GM18909 (cell line): ENCODE data around the gene HNRNPUL1.
A peak's percentile ranks its signal among the peaks of the same experiment; 100 is the strongest.

Experiments used
- ATAC-seq: cut with Tn5 transposase; IDR thresholded peaks from one replicate; pipeline ENCODE4 v1.9.1; 2021; ENCODE audit warnings: mild to moderate bottlenecking; ENCODE audit not compliant: unreplicated experiment, poor library complexity

HNRNPUL1 gene

DNA sequence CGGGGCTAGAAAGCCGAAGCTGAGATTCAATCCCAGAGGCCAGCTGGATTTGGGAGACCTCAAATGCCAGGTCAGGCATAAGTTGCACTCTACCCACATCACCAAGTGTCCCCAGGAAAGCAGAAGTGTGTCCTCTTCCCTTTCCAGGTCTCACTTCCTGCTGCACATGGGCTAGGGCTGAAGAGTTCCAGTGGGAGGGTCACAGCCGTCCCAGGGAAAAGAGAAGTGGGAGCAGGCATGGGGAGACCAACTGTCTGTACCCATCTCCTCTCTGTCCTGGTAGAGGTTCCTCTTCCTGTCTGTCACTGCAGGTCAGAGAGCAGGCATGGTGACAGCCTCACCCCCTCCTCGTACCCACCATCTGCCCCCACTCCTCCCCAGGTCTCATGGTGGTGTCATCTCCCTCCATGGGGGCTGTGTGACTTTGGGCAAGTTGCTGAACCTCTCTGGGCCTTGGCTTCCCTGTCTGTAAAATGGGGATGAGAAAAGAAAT is 30.4 kb upstream of the HNRNPUL1 start:
- no peak for ATAC-seq

DNA sequence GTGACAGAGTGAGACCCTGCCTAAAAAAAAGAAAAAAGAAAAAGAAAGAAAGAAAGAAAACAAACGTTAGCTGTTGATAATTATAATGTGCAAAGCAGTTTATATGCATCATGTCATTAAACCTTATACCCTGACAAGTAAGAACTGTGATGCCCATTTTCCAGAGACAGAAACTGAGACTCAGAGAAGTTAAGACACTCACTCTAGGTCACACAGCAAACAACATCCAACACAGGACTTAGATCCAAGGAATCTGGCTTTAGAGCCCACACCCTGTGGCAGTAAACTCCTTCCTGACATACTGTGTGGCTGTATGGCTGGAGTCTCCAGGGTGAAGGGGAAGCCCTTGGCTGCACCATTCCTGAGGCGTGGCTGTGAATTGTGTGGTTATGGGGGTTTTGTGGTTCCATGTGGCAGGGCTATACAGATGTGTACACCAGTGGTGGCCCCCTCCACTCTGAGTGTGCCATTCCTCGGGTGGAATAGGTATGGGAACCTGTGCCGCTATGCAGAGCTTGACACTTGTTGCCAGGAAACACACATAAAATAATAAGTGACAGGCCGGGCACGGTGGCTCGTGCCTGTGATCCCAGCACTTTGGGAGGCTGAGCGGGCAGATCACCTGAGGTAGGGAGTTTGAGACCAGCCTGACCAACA is 29.5 kb upstream of the HNRNPUL1 start:
- no peak for ATAC-seq

DNA sequence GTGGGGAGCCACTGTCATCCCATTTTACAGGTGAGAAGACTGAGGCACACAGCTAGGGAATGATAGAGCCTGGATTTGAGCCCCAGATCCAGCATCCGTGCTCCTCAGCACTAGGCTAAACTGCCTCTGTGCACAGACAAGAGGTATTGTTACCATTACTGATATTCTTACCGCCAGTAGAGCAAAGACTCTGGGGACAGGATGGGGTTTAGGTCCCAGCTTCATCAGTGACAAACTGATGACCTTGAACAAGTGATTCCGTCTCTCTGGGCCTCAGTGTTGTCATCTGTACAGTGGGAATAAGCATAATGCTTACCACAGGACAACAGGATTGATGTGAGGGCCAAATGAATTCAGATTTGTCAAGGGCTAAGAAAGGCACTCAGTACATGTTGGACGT is 28.7 kb upstream of the HNRNPUL1 start:
- ATAC-seq: no peak

DNA sequence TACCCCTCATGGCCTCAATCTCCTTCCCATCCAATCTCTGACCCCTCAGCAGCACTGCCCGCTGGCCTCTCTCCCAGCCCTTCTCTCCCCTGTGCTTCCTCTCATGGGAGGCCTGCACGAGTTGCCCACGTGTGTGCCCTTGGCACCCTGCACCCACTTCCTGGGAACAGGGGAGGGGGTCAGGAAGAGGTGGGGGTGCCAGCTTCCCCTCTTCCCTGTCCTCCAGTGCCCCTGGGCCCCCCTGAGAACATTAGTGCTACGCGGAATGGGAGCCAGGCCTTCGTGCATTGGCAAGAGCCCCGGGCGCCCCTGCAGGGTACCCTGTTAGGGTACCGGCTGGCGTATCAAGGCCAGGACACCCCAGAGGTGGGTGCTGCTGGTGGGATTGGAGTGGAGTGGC is 25.9 kb upstream of the HNRNPUL1 start:
- no peak for ATAC-seq

DNA sequence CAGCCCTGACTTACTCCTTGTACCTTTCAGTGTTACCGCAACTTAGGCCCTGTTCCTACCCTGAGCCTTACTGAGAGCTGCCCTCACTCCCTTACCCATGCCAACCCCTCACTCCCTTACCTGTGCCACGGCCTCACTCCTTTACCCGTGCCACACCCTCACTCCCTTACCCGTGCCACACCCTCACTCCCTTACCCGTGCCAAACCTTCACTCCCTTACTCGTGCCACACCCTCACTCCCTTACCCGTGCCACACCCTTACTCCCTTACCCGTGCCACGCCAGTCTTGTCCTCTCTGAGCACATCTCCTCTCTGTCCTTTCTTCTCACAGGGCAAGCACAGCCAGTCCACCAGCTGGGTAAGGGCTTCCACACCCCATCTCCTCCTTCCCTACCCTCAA is 24.8 kb upstream of the HNRNPUL1 start:
- ATAC-seq: no peak

DNA sequence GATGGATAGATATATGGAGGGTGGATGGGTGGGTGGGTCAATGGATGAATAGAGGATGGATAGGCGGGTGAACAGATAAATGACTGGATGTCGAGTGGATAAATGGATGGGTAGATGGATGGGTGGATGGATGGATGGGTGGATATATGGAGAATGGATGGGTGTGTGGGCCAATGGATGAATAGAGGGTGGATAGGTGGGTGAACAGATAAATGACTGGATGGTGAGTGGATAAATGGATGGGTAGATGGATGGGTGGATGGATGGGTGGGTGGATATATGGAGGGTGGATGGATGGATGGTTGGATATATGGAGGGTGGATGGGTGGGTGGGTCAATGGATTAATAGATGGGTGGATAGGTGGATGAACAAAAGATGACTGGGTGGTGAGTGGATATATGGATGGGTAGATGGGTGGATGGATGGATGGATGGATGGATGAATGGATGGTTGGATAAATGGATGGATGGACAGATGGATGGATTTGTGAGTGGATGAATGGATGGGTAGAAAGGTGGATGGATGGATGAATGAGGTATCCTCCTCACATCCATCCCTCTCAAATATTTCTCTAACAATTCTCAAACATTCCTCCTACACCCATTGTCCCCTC is 24.1 kb upstream of the HNRNPUL1 start:
- ATAC-seq: no peak

DNA sequence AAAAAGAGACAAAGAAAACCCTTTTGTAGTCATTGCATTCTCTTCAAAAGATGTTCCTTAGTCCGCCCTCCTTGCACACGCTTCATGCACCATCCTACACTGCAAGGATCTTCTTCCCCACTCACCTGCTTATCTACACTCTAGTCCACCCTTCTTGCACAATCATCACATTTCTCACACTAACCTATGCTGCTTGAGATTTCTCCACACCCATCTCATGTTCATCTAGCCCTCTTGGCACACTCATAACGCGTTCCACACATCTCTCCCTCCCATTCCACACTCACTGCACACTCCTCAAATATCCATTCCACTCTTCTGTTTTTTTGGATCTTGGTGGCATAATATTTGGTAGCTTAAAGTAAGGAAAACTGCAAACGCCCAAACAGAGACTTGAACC is 22.3 kb upstream of the HNRNPUL1 start:
- ATAC-seq: no peak

DNA sequence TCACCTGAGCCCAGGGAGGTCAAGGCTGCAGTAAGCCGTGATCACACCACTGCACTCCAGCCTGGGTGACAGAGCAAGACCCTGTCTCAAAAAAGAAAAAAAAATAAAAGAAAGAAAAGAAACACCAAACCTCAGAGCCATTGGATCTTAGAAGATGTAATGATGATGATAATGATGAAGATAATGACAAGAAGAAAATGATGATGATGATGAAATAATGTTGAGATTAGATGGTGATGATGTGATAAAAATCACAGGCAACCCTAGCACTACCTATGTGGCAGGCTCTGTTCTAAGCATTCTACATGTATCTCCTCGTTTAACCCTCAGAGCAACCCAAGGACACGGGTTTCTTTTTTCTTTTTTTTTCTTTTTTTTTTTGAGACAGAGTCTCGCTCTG is 20.1 kb upstream of the HNRNPUL1 start:
- no peak for ATAC-seq

DNA sequence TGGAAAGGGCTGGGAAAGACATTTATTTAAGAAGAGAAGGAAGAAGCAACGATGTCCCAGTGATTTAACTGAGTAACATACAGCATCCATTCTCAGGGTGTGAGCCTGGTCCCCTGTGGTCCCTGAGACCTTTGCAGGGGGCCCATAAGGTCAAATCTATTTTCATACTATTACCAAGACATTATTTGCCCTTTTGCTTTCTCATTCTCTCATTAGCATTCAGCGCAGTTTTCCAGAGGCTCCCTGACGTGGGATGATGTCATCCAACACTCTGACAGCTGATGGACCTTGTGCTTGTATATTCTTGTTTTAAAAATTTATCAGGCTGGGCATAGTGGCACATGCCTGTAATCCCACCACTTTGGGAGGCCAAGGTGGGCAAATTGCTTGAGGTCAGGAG is 18.3 kb upstream of the HNRNPUL1 start:
- no peak for ATAC-seq

DNA sequence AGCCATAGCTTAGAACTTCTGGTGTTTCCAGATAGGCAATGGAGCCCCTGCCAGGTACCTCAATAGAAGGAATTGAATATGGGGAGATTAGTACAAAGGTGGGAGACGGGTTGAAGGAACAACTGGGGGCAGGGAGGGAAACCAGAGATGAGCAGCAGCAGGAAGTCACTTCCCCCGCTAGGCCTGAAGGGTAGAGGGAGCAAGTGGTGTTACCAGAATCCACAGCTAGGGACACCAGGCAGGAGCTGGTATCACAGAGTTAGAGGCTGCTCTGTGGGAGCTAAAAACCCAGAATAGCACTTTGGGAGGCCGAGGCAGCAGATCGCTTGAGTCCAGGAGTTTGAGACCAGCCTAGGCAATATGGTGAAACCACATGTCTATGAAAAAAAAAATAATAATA is 15.3 kb upstream of the HNRNPUL1 start:
- ATAC-seq: no peak

DNA sequence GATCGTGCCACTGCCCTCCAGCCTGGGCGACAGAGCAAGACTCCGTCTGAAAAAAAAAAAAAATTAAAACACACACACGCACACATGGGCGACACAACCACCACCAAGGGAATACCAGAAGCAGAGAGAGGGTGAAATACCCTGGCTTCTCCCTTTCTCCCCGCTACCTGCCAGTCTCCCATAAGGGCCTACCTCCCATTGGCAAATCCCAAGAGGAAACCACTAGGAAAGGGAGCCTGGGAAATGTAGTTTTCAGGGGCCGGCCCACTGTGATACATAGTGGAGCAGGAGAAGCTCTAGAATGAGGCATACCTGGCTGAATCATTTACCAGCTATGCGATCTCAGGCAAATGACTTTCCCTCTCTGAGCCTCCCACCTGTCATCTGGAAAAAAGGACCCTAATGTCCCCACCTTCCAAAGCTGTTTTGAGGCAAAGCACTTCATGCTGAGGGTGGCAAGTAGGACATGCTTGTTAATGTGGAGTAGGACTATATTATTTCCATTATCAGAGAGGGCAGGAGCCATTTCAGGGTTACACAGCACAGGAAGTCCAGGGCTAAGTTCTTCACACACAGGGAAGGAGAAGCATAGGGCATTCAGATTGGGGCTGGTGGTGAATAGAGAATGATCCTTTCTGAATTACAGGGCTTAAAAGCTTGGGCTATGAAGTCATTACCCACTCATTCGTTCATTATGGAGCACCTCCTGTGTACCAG is 14.3 kb upstream of the HNRNPUL1 start:
- ATAC-seq: no peak

DNA sequence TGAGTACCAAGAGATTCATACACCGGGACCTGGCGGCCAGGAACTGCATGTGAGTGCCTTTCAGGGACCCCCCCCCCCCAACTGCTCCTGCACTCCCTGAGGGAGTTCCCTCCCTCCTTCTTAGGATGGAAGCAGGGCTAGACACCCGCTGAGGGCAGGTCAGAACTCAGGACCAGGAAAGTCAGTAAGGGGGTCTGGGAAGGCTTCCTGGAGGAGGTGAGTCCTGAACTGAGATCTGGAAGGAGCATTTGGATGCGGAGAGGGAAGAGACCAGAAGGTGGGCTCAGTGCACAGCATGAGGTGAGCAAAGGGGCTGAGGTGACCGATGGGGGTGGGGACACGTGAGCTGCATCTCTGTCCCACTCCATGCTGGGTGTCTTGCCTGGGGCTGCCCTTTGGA is 10.5 kb upstream of the HNRNPUL1 start:
- ATAC-seq: no peak

DNA sequence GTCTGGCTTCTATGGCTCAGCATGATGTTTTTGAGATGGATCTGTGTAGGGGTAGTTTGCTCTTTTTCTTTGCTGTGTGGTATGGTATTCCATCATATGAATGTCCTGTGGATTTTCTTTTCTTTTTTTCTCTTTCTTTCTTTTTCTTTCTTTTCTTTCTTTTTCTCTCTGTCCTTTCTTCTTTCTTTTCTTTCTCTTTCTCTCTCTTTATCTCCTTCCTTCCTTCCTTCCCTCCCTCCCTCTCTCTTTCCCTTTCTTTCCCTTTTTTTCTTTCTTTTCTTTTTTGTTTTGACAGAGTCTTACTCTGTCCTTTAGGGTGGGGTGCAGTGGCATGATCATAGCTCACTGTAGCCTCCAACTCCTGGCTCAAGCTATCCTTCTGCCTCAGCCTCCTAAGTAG is 9.0 kb upstream of the HNRNPUL1 start:
- ATAC-seq: no peak

DNA sequence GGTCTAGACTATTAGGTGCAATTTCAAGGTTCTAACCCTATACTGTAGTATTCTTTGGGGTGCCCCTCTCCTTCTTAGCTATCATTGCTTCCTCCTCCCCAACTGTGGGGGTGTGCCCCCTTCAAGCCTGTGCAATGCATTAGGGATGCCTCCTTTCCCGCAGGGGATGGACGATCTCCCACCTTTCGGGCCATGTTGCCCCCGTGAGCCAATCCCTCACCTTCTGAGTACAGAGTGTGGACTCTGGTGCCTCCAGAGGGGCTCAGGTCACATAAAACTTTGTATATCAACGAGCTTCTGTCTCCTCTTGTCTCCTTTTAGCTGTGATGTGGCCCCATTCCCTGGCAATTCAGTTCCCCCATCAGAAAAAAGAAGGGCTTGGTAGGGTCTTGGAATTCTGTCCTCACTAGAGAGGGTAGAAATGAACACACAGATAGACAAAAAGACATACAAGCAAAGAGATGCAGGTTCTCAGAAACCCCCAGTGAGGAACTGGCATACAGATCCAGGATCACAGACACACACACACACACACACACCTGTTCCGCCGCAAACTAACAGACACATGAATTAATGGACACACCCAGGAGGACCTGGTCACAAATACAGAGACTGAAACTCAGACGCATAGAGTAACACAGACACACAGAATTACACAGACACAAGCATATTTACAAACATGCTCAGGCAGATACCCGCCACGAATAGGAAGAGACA is 2.5 kb upstream of the HNRNPUL1 start:
- no peak for ATAC-seq

DNA sequence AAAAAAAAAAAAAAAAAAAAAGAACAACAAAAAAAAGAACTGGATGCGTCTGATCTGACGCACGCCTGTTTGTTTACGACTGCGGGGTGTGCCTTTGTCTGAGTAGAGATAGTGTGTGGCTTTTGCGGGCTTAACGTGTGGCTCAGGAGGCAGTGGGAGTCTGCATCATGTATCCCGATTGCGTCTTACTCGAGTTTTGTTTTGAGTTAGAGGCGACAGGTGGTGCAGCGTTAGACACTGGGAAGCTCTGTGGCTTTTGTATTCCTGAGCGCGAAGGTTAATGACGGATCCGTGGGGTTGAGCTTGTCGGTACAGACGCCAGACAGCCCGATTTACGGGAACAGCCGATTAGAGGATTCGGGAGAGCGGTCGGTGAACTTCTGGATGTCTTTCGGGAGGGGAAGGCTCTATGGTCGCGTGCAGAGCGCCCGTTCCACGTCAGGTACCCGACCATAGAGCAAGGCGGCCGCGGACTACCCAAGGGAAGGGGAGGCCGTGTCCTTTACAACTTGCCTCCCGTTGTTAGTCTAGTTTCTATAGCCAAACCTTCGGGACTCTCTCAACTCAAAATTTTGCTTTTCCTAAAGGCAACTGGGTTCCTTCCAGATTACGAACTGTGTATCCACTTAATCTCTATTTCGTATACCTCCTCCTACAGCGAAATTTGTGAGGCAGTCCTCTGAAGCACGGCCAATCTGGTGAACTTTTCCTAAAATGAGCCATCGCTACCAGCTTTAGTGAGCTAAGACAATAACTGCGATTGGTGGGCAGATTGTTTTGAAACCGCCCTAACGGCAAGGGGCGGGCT is 926 bp upstream of the HNRNPUL1 start:
- peak; percentile 15 for ATAC-seq

DNA sequence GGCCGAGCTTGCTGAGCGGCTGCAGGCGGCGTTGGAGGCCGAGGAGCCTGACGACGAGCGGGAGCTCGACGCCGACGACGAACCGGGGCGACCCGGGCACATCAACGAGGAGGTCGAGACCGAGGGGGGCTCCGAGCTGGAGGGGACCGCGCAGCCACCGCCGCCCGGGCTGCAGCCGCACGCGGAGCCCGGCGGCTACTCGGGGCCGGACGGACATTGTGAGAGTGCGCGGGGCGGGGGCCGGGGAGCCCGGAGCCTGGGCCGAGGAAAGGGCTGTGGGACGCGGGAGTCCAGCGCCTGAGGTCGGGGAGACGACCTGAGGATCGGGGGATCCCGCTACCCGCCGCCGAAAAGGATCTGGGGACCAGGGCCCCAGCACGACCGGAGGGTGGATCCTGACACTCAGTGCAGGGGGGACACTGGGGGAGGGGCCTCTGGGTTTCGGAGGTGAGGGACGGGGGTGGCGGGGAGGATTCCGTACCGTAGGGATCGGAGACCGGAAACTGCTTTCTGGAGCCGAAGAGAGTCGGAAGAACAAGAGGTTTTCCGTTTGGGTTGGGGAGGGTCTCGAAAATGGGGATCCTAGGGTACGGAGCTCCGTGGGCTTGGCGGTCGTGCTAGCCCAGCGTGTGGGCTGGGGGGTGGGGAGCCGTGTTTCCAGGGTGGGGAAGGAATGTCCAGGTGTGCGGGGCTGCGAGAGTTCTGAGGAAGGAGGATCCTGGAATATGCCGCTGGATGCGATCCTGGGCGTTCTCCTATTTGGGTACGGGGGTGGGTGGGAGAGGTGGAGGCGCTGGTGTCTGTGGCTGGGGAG is 616 bp downstream of the HNRNPUL1 start:
- ATAC-seq: no peak

DNA sequence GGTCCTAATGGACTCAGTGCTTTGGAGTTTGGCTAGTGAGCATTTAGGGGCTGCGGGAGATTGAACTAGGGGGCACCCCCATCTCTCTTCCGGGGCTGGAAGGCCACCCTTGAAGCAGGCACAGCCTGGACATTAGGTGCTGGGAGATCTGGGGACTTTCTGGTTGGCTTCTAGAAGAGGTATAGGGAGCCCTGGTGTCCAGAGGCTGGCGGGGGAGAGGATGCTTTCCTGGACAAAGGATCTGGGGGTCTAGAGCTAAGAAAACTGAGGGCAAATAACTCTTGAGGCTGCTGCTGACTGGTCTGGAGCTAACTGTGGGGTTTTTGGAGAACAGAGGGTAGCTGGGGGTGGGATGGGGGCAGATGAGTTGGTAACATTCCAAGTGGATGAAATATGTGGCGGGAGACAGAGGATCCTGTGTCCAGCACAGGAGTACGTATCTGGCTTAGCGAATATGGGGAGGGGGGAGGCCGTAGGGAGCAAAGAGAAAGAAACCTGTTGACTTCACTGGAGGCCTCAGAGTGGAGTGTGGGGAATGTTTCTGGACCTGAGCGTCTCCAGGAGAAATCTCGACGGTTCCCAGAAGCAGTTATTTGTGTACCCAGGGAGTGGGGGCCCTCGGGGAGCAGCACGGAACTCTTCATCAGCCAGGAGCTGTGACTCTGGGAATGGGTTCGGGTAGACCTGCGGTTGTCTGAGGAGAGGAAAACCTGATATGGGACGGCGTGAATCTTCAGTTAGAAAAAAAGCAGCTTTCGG is 1.4 kb downstream of the HNRNPUL1 start:
- no peak for ATAC-seq

DNA sequence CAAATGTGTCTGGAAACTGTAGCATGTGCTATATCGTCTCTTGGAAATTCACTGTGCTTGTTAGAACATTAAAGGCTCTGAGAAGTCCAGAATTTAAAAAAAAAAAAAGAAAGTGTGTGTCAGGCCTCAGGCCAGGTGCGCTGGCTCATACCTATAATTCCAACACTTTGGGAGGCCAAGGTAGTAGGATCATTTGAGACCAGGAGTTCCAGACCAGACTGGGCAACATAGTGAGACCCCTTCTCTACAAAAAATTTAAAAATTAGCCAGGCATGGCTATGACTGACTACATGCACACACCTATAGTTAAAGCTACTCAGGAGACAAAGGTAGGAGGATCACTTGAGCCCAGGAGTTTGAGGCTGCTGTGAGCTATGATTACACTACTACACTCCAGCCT is 4.9 kb downstream of the HNRNPUL1 start:
- no peak for ATAC-seq

DNA sequence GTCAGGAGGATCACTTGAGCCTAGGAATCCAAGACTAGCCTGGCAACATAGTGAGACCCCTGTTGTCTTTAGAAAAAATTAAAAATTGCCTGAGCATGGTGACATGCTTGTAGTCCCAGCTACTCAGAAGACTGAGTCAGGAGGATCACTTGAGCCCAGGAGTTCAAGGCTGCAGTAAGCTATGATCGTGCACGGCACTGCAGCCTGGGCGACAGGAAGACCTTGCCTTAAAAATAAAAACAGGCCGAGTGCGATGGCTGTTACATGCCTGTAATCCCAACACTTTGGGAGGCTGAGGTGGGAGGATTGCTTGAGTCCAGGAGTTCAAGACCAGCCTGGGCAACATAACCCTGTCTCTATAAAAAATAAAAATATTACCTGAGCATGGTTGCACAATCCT is 5.4 kb downstream of the HNRNPUL1 start:
- ATAC-seq: no peak
